D721Med (cell line): ENCODE measurements around the gene SLC13A4.

Experiments used
- DNase-seq: peaks from one replicate; pipeline ENCODE4 v3.0.0; 2011; ENCODE audit warnings: low spot score; ENCODE audit not compliant: insufficient read length
- FAIRE-seq: peaks from 2 replicates; lab custom pipeline; 2011; peaks lifted over from hg19 to GRCh38; lab: Jason Lieb, UNC
- TF ChIP-seq, protein P1 (sequence below): IDR thresholded peaks from 2 replicates; pipeline ENCODE4 v1.5.1; 2012; ENCODE audit warnings: mild to moderate bottlenecking, control low read depth; ENCODE audit not compliant: insufficient read depth; ENCODE audit errors: missing control alignments

Gene SLC13A4

DNA sequence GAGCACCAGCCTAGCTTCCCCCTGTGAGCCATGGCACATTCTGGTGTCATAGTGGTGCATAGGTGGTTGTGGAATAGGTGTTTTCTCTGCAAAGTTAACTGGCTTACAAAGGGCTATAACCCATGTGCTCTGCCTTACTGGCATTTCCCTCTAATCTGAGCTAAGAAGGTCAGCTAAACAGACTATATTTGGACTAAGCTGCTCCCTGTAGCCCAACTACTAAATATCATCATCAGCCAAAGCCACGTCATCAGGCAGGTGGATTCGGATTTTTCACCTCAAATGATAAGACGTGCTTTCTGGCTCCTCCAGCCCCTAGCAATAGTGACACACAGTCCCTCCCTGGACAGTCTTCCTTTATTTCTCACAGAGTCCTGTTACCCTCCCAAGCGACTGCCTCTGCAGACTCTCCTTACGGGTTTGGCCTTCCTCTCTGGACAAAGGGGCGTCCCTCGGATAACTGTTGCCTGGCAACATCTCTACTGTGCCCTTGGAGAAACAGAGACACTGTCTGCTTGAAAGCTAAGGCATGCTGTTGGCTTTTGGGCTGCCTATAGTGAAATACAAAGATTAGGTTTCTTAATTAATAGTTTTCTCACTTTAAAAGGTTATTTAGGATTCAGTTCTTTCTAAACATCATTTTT is 9.1 kb downstream of the SLC13A4 start:
- TF ChIP-seq, protein P1, sequence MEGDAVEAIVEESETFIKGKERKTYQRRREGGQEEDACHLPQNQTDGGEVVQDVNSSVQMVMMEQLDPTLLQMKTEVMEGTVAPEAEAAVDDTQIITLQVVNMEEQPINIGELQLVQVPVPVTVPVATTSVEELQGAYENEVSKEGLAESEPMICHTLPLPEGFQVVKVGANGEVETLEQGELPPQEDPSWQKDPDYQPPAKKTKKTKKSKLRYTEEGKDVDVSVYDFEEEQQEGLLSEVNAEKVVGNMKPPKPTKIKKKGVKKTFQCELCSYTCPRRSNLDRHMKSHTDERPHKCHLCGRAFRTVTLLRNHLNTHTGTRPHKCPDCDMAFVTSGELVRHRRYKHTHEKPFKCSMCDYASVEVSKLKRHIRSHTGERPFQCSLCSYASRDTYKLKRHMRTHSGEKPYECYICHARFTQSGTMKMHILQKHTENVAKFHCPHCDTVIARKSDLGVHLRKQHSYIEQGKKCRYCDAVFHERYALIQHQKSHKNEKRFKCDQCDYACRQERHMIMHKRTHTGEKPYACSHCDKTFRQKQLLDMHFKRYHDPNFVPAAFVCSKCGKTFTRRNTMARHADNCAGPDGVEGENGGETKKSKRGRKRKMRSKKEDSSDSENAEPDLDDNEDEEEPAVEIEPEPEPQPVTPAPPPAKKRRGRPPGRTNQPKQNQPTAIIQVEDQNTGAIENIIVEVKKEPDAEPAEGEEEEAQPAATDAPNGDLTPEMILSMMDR = no peak

DNA sequence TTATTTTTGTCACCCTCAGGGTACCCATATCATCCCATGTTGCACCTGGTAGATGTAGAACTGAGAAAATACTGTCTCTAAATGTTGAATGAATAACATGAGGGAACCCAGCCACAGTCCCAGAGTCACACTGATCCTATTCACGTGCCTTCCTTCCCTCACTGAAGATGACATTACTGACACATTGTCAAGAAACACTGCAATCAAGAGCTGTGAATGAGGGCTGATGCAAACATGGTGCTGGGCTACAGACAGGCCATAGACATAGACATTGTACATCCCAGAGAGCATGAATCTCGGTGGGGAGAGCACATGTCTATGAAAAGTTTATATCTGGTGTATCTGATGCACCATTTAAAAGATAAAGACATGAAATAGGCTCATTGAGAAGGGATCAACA is 9.8 kb downstream of the SLC13A4 start:
- DNase-seq = no peak
- TF ChIP-seq, protein P1 = no peak
- FAIRE-seq = no peak

More for the DNA sequence above, 9.1 kb downstream of the SLC13A4 start:
- no peak for DNase-seq
- no peak for FAIRE-seq

GRCh38 chr7:135717693-135718092 is 10.3 kb downstream of the SLC13A4 start:
- DNase-seq (no peak), FAIRE-seq (no peak)
- TF ChIP-seq, protein P1 = no peak

DNA sequence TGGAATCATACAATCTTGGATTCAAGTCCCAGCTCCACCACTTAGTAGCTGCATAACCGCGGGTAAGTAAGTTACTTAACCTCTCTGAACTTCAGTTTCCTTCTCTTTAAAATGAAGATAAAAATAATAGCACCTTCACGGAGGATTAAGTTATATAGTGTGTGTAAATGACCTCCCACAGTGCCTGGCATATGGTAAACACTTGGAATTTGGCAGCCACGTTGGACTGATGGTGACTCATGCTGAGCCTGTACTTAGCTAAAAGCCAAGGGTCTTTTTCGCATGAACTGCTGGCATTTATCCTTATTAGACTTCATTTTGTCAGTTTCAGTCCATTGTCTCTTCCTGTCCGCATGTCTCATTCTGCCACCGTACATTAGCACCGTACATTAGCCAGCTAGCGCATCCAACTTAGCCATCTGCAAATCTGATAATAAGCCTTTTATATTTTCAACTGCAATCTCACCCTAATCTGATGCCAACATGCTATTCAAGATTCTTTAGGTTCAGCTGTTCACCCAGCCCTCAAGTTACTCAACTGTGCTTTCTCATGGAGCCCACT is 11.2 kb downstream of the SLC13A4 start:
- TF ChIP-seq, protein P1 = no peak
- DNase-seq (no peak), FAIRE-seq (no peak)

- TF ChIP-seq, protein P1 = no peak
- DNase-seq (no peak), FAIRE-seq (no peak)
Measured at GRCh38 chr7:135715673-135716072, 12.3 kb downstream of the SLC13A4 start.

DNA sequence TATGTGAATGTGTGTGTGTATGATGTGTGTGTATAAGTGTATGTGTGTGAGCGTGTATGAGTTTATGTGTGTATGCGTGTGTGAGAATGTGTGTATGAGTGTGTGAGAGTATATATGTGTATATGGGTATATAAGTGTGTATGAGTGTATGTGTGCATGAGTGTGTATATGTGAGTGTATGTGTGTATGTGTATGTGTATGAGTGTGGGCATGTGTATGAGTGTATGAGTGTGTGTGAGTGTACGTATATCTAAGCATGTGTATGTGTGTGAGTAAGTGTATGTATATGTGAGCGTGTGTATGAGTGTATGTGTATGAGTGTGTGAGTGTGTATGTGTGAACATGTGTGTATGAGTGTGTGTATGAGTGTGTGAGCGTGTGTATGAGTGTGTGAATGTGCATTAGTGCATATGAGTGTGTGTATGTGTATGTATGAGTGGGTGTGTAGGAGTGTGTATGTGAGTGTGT is 12.9 kb downstream of the SLC13A4 start:
- FAIRE-seq (no peak), DNase-seq (no peak)
- TF ChIP-seq, protein P1 = no peak

DNA sequence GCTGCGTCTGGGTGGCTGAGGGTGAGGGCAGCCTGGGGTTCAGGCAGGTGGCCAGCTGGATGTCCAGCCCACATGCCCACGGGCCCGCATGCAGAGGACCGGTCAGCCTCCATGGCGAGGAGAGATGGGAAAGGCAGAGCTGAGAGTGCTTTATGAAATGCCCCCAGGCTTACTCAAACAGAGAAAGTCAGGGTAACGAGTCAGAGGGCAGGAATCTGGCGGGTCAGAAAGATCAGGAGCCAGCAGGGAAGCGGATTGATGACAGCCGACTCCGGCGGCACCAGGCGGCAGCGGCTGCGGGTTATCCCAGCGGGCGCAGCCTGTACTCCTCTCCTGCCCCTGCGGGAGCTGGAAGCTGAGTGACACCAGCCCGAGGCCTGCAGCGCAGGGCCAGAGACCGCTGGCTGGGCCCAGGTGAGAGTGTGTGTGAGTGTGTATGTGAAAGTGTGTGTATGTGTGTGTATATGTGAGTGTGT is 13.4 kb downstream of the SLC13A4 start:
- no peak for FAIRE-seq
- TF ChIP-seq, protein P1 = no peak
- DNase-seq = no peak
